HG03039 (cell line): Measurements from ENCODE around the gene PGM2.

Experiments used
- ATAC-seq: cut with Tn5 transposase; IDR thresholded peaks from one replicate; pipeline ENCODE4 v1.9.1; 2021; ENCODE audit warnings: mild to moderate bottlenecking, moderate library complexity; ENCODE audit not compliant: unreplicated experiment

Gene PGM2

DNA sequence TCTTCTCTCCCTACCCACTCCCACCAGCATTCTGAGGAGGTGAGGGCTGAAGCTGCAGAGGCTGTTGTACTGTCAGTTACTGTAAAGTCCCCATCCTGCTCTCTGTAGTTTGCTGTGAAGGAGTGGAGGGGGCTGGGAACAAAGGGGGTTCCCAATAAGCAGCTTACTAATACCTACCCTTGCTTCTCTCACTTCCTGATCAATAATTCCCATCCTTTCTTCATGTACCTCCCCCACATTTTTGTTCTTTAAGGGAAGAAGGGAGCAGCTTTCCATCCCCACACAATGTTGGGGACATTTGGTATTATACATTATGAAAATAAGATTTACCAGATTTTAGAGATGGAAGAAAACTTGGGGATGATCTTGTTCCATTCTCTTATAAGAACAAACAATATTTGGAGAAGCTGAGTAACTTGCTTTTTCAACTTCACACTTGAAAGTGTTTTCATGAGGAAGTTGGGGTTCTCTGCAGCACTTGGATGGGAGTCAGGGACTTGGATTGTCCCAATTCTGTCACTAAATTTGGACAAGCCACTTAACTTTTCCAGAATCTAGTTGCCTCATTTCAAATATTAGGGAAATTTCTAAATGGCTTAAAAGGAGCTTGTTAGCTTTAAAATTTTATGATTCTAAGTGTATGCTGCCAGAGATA lies 69.8 kb downstream of the PGM2 start:
- ATAC-seq, result no peak

DNA sequence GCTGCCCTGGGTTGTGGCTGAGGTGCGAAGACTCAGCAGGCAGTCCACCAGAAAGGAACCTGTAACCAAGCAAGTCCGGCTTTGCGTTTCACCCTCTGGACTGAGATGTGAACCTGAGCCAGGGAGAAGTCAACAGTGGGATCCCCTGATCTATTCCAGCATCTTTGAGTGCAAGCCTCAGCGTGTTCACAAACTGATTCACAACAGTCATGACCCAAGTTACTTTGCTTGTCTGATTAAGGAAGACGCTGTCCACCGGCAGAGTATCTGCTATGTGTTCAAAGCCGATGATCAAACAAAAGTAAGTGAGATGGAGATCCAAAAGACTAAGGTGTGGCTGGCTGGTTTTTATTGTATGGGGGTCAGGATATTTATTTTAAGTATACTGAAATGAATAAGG lies 75.7 kb downstream of the PGM2 start:
- ATAC-seq, result no peak

DNA sequence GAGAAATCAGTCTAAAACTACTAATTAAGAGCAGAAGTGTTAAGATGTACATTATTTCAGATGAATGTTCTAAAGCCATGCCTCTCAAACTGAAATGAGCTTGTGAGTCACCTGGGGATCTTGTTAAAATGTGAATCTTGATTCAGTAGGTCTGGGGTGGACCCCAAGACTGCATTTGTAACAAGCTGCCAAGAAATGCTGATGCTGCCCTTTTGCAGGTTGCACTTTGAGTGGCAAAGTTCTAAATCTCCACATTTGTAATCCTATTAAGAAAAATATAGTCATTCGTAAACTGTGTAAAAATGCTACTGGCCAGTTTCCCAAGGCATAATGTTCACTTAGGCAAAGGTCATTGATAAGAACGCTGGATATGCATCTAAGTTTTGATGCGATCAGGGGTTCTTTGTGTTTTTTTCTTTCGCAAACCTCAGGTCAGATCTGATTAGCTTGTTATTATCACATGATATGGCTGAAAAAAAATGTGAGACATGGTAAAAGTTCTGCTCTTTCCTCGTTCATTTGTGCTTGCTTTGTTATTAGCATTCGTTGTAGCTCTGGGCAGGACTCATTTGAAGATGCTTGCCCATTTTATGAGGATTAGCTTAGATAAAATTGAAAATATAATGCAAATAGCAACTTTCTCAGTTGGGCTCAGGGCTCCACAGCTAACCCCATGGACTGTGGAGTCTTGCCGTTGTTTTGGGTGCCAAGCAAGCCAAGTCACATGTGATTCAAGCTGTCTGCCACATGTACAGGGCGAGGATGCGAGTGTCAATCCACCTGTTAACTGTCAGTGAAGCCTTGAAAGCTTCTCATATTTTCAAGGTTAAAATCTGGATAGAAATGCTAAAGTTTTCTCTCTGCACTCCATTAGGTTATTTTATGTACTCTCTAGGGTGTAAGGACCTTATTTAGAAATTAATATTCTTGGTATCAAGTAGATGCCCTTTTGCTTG lies 76.5 kb downstream of the PGM2 start:
- no peak for ATAC-seq

DNA sequence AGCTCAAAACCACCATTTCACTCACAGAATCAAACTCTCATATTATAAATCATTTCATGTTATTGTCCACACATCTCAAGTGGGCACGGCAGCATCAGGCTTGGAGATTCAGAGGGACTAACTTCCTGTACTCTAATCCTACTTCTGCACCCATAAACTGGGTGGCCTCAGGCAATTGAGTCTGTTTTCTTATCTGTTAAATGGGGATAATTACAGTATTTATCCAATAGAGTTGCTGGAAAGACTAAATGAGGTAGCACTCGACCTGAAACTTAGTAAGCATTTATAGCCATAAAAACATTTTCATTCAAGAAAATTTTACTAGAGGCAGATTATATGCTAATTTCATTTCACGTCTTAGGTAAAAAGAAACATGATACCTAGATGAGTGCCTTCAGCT lies 77.4 kb downstream of the PGM2 start:
- no peak for ATAC-seq

DNA sequence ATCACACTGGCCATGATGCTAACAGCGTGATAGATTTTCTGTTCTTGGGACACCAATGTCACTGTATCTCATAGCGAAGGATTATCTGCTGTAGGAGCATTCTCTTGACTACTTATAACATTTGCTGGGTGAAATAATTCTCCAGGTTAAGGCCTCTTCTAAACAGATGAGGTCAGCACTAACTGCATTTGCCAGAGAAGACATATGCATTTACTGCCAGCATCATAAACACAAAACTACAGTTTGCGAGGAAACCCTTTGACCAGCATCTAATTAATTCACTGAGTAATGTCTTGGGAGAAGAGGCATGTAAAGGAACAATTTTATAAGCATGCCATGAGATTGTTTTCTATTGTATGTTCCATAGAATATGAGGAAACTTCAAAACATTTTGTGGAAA lies 78.3 kb downstream of the PGM2 start:
- no peak for ATAC-seq

DNA sequence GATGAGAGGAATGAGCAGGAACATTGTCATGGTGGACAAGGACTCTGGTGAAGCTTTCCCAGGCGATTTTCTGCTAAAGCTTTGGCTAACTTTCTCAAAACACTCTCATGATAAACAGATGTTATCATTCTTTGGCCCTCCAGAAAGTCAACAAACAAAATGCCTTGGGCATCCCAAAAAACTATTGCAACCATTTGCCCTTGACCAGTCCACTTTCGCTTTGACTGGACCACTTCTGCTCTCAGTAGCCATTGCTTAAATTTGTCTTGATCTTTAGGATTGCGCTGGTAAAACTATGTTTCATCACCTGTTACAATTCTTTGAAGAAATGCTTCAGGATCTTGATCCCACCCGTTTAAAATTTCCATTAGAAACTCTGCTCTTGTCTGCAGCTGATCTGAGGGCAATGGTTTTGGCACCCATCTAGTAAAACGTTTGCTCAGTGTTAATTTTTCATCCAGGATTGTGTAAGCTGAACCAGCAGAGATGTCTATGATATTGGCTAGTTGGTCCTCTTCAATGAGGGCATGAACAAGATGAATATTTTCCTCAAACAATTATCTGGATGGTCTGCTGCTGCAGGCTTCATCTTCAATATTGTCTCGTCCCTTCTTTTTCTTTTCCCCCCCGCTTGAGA lies 79.2 kb downstream of the PGM2 start:
- ATAC-seq, result no peak

DNA sequence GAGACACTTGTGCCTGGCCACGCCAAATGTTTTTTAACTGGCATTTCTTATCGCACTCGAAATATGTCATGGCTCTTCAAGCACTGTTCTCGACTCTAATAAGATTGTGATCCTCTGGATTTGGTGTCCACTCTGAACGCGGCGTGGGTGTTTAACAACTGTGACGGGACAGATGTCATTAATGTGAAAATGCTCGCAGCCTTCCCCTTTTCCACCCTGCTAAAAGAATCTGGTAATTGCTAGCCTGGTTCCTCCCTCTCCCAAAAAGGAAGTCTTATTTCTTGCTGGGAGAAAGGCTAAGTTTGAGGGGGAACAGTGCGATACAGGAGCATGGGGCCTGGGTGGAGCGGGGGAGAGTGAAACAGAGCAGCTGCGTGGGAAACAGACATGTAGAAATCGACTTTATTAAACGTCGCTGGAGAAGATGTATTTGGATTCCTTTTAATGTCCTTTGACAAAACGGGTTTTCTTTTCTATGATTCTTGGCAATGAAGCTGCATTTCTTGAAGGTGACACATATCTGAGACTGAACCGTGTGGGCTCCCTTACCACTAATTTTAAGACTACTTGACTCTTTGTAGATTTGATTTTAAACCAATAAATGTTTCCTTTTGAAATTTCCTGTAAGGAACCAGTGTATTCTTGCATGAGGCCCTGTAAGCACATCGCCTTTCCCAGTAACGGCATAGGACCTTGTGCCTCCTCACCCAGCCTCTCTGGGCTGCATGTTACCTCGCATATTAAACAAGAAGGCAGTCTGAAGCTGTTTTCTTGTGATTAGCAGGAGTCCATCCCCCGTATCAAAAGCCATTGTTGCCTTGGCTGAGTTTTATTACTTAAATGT lies 82.2 kb downstream of the PGM2 start:
- no peak for ATAC-seq

DNA sequence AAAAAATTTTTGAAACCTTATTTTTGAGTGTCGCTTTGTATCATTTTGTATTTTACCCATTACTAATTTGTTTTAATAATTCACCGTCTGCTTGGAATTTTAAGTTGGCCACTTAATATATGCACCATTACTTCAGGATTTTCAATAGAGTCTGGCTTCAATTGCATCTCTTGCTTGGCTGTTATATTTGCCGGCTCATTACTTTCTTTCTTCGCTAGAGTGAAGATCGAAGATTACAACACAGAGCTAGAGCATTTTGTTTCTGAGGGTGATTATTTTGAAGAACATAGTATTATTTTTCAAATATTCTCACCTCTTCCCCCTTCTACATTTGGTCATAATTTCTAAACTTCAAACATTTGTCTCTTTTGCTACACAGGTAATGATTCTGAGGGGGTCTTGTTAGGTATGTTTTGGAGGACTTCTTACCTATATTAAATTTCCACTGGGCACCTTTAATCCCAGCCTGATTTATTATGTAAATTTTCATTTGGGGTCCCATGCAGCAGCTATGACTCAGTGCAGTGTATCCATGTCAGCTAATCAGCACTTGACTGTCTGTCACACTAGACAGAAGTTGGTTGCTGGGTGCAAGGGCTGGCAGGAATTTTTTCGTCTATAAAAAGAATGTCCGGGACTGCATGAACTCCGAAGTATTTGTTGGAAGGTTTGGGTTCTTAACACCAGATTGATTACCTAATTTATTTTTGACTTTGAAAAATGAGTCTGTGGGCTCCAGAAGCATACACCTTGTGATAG lies 83.0 kb downstream of the PGM2 start:
- no peak for ATAC-seq

DNA sequence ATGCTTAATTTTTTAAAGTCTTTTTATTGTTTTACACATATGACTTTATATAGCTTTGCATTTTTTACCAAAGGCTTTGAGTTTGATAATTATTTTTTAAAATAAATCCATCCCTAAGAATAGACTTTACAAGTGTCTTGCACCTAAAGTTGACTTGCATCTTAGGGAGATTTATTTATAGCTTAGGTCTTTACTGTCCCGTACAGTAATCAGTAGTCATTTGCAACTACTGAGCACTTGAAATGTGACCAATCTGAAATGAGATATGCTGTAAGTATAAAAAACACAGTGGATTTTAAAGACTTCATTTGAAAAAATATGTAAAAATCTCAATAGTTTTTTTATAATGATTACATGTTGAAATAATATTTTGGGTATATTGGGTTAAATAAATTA lies 83.6 kb downstream of the PGM2 start:
- no peak for ATAC-seq
